HepG2 (cell line): ENCODE measurements around the gene SH2B2. TPM values are rescaled to one million over a fixed set of nuclear protein-coding genes. Genes with fewer than 3 reads are reported as not detected.

ENCODE experiments used
- polyA plus RNA-seq, 8 experiments: library from polyadenylated mRNA; depleted of rRNA in 3 of 8; stranded (reverse) in 7 of 8; unstranded in 1 of 8; fragments of >200 nt; fragmentation: Illumina TruSeq in 4 of 8; extraction: Trizol in 4 of 8; gene quantifications; 2 replicates each; pipeline versions ENCODE4 v1.2.1 to v1.2.3, GENCODE V29; 2011 to 2016; ENCODE audit warnings: low read depth in 4 of 8, missing spikeins in 1 of 8, mixed read lengths in 1 of 8; ENCODE audit not compliant: insufficient read depth in 1 of 8
- total RNA-seq, 5 experiments: library from RNA; depleted of rRNA; stranded (reverse); fragments of >200 nt; fragmentation: Illumina TruSeq; extraction: Trizol; gene quantifications; 2 replicates each; pipeline ENCODE4 v1.2.3, GENCODE V29; 2016; ENCODE audit warnings: low read depth in 1 of 5
- TF ChIP-seq, protein P1 (sequence below), 2 experiments: fragments of 450-650 bp in 1 of 2; sonication (generic) in 1 of 2; formaldehyde crosslinking in 1 of 2; IDR thresholded peaks; 2 replicates each; pipeline versions ENCODE4 v1.6.1 to v1.8.0; 2016 to 2022; ENCODE audit warnings: antibody characterized with exemption in 1 of 2, mild to moderate bottlenecking in 1 of 2, missing genetic modification reagents in 1 of 2
- TF ChIP-seq, protein P2 (sequence below): sonication (generic); formaldehyde crosslinking; IDR thresholded peaks from 2 replicates; pipeline ENCODE4 v1.9.0; 2021; ENCODE audit warnings: missing genetic modification reagents, borderline replicate concordance
- TF ChIP-seq, protein P3 (sequence below): sonication (generic); formaldehyde crosslinking; IDR thresholded peaks from 2 replicates; pipeline ENCODE4 v1.4.0; 2020; ENCODE audit warnings: missing genetic modification reagents

The SH2B2 gene
- total and polyA plus RNA-seq, 2 of the 13 experiments (the other 11 are each of a cell fraction or from before 2014, with no cell fraction given) = 0.46 to 1.3 TPM

DNA sequence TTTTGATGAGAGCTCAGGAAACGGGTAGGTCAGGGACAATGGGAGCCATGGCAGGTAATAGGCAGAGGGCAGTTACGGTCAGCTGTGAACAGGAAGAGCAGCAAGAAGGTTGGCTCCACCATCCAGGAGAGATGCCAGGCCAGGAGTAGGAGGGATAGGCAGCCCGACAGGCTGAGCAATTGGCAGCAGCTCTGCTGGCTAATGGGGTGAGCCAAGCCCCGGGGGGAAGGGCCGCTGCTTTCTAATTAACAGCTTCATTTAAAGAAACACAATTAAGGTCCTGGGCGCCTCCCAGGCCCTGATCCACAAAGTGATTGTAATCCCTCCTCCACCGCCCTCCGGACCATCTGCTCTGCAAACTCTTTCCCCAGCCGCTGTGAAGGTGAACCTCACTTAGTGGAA lies 23.7 kb downstream of the SH2B2 start (continued):
- TF ChIP-seq, protein P1, sequence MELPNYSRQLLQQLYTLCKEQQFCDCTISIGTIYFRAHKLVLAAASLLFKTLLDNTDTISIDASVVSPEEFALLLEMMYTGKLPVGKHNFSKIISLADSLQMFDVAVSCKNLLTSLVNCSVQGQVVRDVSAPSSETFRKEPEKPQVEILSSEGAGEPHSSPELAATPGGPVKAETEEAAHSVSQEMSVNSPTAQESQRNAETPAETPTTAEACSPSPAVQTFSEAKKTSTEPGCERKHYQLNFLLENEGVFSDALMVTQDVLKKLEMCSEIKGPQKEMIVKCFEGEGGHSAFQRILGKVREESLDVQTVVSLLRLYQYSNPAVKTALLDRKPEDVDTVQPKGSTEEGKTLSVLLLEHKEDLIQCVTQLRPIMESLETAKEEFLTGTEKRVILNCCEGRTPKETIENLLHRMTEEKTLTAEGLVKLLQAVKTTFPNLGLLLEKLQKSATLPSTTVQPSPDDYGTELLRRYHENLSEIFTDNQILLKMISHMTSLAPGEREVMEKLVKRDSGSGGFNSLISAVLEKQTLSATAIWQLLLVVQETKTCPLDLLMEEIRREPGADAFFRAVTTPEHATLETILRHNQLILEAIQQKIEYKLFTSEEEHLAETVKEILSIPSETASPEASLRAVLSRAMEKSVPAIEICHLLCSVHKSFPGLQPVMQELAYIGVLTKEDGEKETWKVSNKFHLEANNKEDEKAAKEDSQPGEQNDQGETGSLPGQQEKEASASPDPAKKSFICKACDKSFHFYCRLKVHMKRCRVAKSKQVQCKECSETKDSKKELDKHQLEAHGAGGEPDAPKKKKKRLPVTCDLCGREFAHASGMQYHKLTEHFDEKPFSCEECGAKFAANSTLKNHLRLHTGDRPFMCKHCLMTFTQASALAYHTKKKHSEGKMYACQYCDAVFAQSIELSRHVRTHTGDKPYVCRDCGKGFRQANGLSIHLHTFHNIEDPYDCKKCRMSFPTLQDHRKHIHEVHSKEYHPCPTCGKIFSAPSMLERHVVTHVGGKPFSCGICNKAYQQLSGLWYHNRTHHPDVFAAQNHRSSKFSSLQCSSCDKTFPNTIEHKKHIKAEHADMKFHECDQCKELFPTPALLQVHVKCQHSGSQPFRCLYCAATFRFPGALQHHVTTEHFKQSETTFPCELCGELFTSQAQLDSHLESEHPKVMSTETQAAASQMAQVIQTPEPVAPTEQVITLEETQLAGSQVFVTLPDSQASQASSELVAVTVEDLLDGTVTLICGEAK (IDR thresholded peaks at IDR 0.05) = no peak
- TF ChIP-seq, protein P1 (CRISPR knock-in tag; IDR thresholded peaks at IDR 0.05) = no peak
- TF ChIP-seq, protein P2, sequence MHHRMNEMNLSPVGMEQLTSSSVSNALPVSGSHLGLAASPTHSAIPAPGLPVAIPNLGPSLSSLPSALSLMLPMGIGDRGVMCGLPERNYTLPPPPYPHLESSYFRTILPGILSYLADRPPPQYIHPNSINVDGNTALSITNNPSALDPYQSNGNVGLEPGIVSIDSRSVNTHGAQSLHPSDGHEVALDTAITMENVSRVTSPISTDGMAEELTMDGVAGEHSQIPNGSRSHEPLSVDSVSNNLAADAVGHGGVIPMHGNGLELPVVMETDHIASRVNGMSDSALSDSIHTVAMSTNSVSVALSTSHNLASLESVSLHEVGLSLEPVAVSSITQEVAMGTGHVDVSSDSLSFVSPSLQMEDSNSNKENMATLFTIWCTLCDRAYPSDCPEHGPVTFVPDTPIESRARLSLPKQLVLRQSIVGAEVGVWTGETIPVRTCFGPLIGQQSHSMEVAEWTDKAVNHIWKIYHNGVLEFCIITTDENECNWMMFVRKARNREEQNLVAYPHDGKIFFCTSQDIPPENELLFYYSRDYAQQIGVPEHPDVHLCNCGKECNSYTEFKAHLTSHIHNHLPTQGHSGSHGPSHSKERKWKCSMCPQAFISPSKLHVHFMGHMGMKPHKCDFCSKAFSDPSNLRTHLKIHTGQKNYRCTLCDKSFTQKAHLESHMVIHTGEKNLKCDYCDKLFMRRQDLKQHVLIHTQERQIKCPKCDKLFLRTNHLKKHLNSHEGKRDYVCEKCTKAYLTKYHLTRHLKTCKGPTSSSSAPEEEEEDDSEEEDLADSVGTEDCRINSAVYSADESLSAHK (CRISPR knock-in tag) = no peak
- TF ChIP-seq, protein P3, sequence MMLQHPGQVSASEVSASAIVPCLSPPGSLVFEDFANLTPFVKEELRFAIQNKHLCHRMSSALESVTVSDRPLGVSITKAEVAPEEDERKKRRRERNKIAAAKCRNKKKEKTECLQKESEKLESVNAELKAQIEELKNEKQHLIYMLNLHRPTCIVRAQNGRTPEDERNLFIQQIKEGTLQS (CRISPR knock-in tag) = no peak
